Measurements from ENCODE around the gene TOMM5.

Gene TOMM5

GRCh38 chr9:37592108-37592951, at the start of gene TOMM5:
Gene TOMM5, minus strand, starts transcription at chr9:37592597. Its CDS starts 65 bp downstream, at chr9:37592532.
- DNase-seq: peak; percentile 96

- DNase-seq: no peak
These were observed 48.9 kb upstream of the TOMM5 start for GRCh38 chr9:37641331-37641730.

- no peak for DNase-seq
These were observed 47.8 kb upstream of the TOMM5 start for GRCh38 chr9:37640246-37640645.

GRCh38 chr9:37639841-37640240, 47.4 kb upstream of the TOMM5 start:
- no peak for DNase-seq

- no peak for DNase-seq
These were observed 46.8 kb upstream of the TOMM5 start for GRCh38 chr9:37639109-37639762.

GRCh38 chr9:37636511-37637448, 44.4 kb upstream of the TOMM5 start:
- no peak for DNase-seq

GRCh38 chr9:37635808-37636207, 43.4 kb upstream of the TOMM5 start:
- DNase-seq: no peak

- DNase-seq: no peak
These were observed 40.1 kb upstream of the TOMM5 start for GRCh38 chr9:37632479-37632878.

- no peak for DNase-seq
These were observed 34.4 kb upstream of the TOMM5 start for GRCh38 chr9:37626708-37627292.

- no peak for DNase-seq
These were observed 33.4 kb upstream of the TOMM5 start for GRCh38 chr9:37625758-37626147.

- no peak for DNase-seq
These were observed 32.8 kb upstream of the TOMM5 start for GRCh38 chr9:37625036-37625757.

- DNase-seq: no peak
These were observed 31.7 kb upstream of the TOMM5 start for GRCh38 chr9:37624073-37624472.

GRCh38 chr9:37623267-37623666, 30.9 kb upstream of the TOMM5 start:
- no peak for DNase-seq

- no peak for DNase-seq
These were observed 30.1 kb upstream of the TOMM5 start for GRCh38 chr9:37622462-37622861.

GRCh38 chr9:37621273-37622121, 29.1 kb upstream of the TOMM5 start:
- DNase-seq: no peak

GRCh38 chr9:37620396-37620795, 28.0 kb upstream of the TOMM5 start:
- DNase-seq: no peak

GRCh38 chr9:37619806-37620205, 27.4 kb upstream of the TOMM5 start:
- DNase-seq: no peak

- no peak for DNase-seq
These were observed 26.4 kb upstream of the TOMM5 start for GRCh38 chr9:37618817-37619216.

- DNase-seq: no peak
These were observed 25.4 kb upstream of the TOMM5 start for GRCh38 chr9:37617832-37618231.

- DNase-seq: no peak
These were observed 24.8 kb upstream of the TOMM5 start for GRCh38 chr9:37617161-37617560.

- DNase-seq: no peak
These were observed 19.6 kb upstream of the TOMM5 start for GRCh38 chr9:37611961-37612360.
